HepG2 (cell line): ENCODE data around the gene TSNAXIP1. TPM values are rescaled to one million over a fixed set of nuclear protein-coding genes. Genes with fewer than 3 reads are reported as not detected.

Experiments
- ATRX ChIP-seq: sonication (generic); formaldehyde crosslinking; IDR thresholded peaks from 2 replicates; pipeline ENCODE4 v1.4.0; 2020; ENCODE audit warnings: missing genetic modification reagents, borderline replicate concordance
- ELF3 ChIP-seq: IDR thresholded peaks from 2 replicates; pipeline ENCODE4 v1.6.1; 2016; ENCODE audit warnings: missing genetic modification reagents, missing compliant biosample characterization
- FOXO1 ChIP-seq: sonication (generic); formaldehyde crosslinking; IDR thresholded peaks from 2 replicates; pipeline ENCODE4 v1.4.0; 2020; ENCODE audit warnings: missing genetic modification reagents
- FUBP1 ChIP-seq: sonication (generic); formaldehyde crosslinking; IDR thresholded peaks from 2 replicates; pipeline ENCODE4 v1.5.1; 2020; ENCODE audit warnings: missing genetic modification reagents, mild to moderate bottlenecking, borderline replicate concordance
- HDAC6 ChIP-seq: fragments of 200-600 bp; sonication (generic); IDR thresholded peaks from 2 replicates; pipeline ENCODE4 v1.7.0; 2017; ENCODE audit warnings: mild to moderate bottlenecking, antibody characterized with exemption, low read length, low read depth
- KLF15 ChIP-seq: sonication (generic); formaldehyde crosslinking; IDR thresholded peaks from 2 replicates; pipeline ENCODE4 v1.8.1; 2023; ENCODE audit warnings: borderline replicate concordance, mild to moderate bottlenecking, inconsistent platforms, missing genetic modification reagents, mixed read lengths
- MLX ChIP-seq: IDR thresholded peaks from 2 replicates; pipeline ENCODE4 v1.6.1; 2016
- MTERF4 ChIP-seq: sonication (generic); formaldehyde crosslinking; IDR thresholded peaks from 2 replicates; pipeline ENCODE4 v1.8.0; 2023; ENCODE audit warnings: mild to moderate bottlenecking, missing genetic modification reagents
- PHF21A ChIP-seq: sonication (generic); formaldehyde crosslinking; IDR thresholded peaks from 2 replicates; pipeline ENCODE4 v1.5.0; 2020; ENCODE audit warnings: mild to moderate bottlenecking, missing genetic modification reagents
- REPIN1 ChIP-seq: sonication (generic); formaldehyde crosslinking; IDR thresholded peaks from 2 replicates; pipeline ENCODE4 v1.8.0; 2022; ENCODE audit warnings: missing genetic modification reagents, low read depth, mild to moderate bottlenecking, borderline replicate concordance
- TEAD3 ChIP-seq: optimal IDR thresholded peaks from 2 replicates; pipeline ENCODE3; 2016; ENCODE audit warnings: borderline replicate concordance
- ZBTB2 ChIP-seq: sonication (generic); formaldehyde crosslinking; IDR thresholded peaks from 2 replicates; pipeline ENCODE4 v1.8.0; 2022; ENCODE audit warnings: low read depth, missing genetic modification reagents
- ZBTB46 ChIP-seq: sonication (generic); formaldehyde crosslinking; IDR thresholded peaks from 2 replicates; pipeline ENCODE4 v1.4.0; 2020; ENCODE audit warnings: mild to moderate bottlenecking, missing genetic modification reagents, borderline replicate concordance
- ZHX1 ChIP-seq: sonication (generic); formaldehyde crosslinking; IDR thresholded peaks from 2 replicates; pipeline ENCODE4 v1.8.1; 2022; ENCODE audit warnings: low read depth, mild to moderate bottlenecking, missing genetic modification reagents
- ZNF10 ChIP-seq: sonication (generic); formaldehyde crosslinking; IDR thresholded peaks from 2 replicates; pipeline ENCODE4 v1.4.0; 2020; ENCODE audit warnings: mild to moderate bottlenecking, low read depth, missing genetic modification reagents, borderline replicate concordance
- ZNF274 ChIP-seq: sonication (generic); formaldehyde crosslinking; IDR thresholded peaks from 2 replicates; pipeline ENCODE4 v1.5.1; 2020; ENCODE audit warnings: mild to moderate bottlenecking, missing genetic modification reagents
- ZNF382 ChIP-seq: sonication (generic); formaldehyde crosslinking; IDR thresholded peaks from 2 replicates; pipeline ENCODE4 v1.5.0; 2020; ENCODE audit warnings: missing genetic modification reagents, mild to moderate bottlenecking, borderline replicate concordance
- polyA plus RNA-seq, 8 experiments: library from polyadenylated mRNA; depleted of rRNA in 3 of 8; stranded (reverse) in 7 of 8; unstranded in 1 of 8; fragments of >200 nt; fragmentation: Illumina TruSeq in 4 of 8; extraction: Trizol in 4 of 8; gene quantifications; 2 replicates each; pipeline versions ENCODE4 v1.2.1 to v1.2.3, GENCODE V29; 2011 to 2016; ENCODE audit warnings: low read depth in 4 of 8, missing spikeins in 1 of 8, mixed read lengths in 1 of 8; ENCODE audit not compliant: insufficient read depth in 1 of 8
- total RNA-seq, 5 experiments: library from RNA; depleted of rRNA; stranded (reverse); fragments of >200 nt; fragmentation: Illumina TruSeq; extraction: Trizol; gene quantifications; 2 replicates each; pipeline ENCODE4 v1.2.3, GENCODE V29; 2016; ENCODE audit warnings: low read depth in 1 of 5

The TSNAXIP1 gene
- total and polyA plus RNA-seq, 2 of the 13 experiments (the other 11 are each of a cell fraction or from before 2014, with no cell fraction given) = 0.37 to 0.86 TPM

- TF ChIP-seq ZNF382 (CRISPR knock-in tag) (no peak), ZNF10 (0 out of 2 replicates have a peak, but pooled peaks have one; percentile 36), TEAD3 (peak; percentile 37), ZHX1 (CRISPR knock-in tag) (no peak), ELF3 (no peak), ZBTB46 (CRISPR knock-in tag) (no peak; the same call in 1 of the 2 replicates), PHF21A (CRISPR knock-in tag) (peak; percentile 33; the same call in 1 of the 2 replicates), ZNF274 (CRISPR knock-in tag) (0 out of 2 replicates have a peak, but pooled peaks have one; percentile 57), KLF15 (CRISPR knock-in tag) (peak; percentile 51; the same call in 1 of the 2 replicates), FUBP1 (CRISPR knock-in tag) (peak; percentile 93; the same call in 1 of the 2 replicates), MLX (CRISPR knock-in tag) (no peak), MTERF4 (CRISPR knock-in tag) (no peak; the same call in 1 of the 2 replicates), ATRX (no peak), HDAC6 (no peak), REPIN1 (CRISPR knock-in tag) (peak; percentile 3; the same call in 1 of the 2 replicates), ZBTB2 (CRISPR knock-in tag) (0 out of 2 replicates have a peak, but pooled peaks have one; percentile 36), FOXO1 (CRISPR knock-in tag) (peak; percentile 67)
Observed at GRCh38 chr16:67842509-67843342, 36.0 kb downstream of the TSNAXIP1 start (continued).
